ENCODE measurements around the gene CBFA2T3. TPM values are rescaled to one million over a fixed set of nuclear protein-coding genes. Genes with fewer than 3 reads are reported as not detected.

The CBFA2T3 gene
- total and polyA plus RNA-seq, 2 of the 8 experiments (the other 6 are each of a cell fraction or from before 2014, with no cell fraction given): 0.51 to 1.3 TPM

GRCh38 chr16:88973007-88973410 lies 4.0 kb downstream of the CBFA2T3 start:
- Histone ChIP-seq H2BK20ac (ENCODE audit: low read length) (no peak overlapping the region), H4K91ac (replicated peaks; ENCODE audit: insufficient read length, low read length) (no peak overlapping the region), H3K4me1 (replicated peaks in 1 of 4; ENCODE audit: control insufficient read depth in 3 of 4, insufficient read depth in 4 of 4, low read length in 3 of 4) (peaks cover 0 to 6% (median 3%) of the 10 kb centered on the region in 4 experiments; a peak in 2 of 7 replicates), H3K36me3 (ENCODE audit: control insufficient read depth in 2 of 4, insufficient read depth in 4 of 4, low read length in 3 of 4) (no peaks in the 10 kb centered on the region), H3K9ac (replicated peaks in 1 of 4; ENCODE audit: extremely low read depth in 1 of 4, low read depth in 3 of 4, low read length in 3 of 4) (no peak overlapping the region), H4K20me1 (replicated peaks in 1 of 2; ENCODE audit: control insufficient read depth in 1 of 2, insufficient read depth in 2 of 2, low read length in 2 of 2) (no peaks in the 10 kb centered on the region), H3K27me3 (replicated peaks in 1 of 4; ENCODE audit: control insufficient read depth in 3 of 4, extremely low read depth in 1 of 4, insufficient read depth in 3 of 4, low read length in 3 of 4) (no peaks in the 10 kb centered on the region), H3K23me2 (ENCODE audit: low read depth, low read length) (no peaks in the 10 kb centered on the region; the same call in 1 of the 2 replicates), H3K27ac (ENCODE audit: low read depth, low read length) (no peak overlapping the region), H3K14ac (ENCODE audit: insufficient read length) (no peak overlapping the region), H3K79me1 (ENCODE audit: low read depth, low read length) (no peaks in the 10 kb centered on the region), H2BK12ac (ENCODE audit: low read depth, low read length) (no peak overlapping the region), H3K79me2 (ENCODE audit: control insufficient read depth in 1 of 2, insufficient read depth in 2 of 2, low read length in 2 of 2) (no peaks in the 10 kb centered on the region), H2BK15ac (ENCODE audit: low read length) (no peak overlapping the region), H2BK120ac (replicated peaks; ENCODE audit: low read depth, low read length) (no peak overlapping the region), H3K23ac (ENCODE audit: insufficient read length) (no peak overlapping the region), H3K9me3 (ENCODE audit: insufficient read depth in 2 of 2, low read depth in 1 of 2, low read length in 1 of 2) (no peaks in the 10 kb centered on the region), H3K4me2 (ENCODE audit: insufficient read depth in 1 of 2, low read depth in 2 of 2, low read length in 2 of 2) (no peak overlapping the region), H3K18ac (ENCODE audit: extremely low read depth, low read length) (no peak overlapping the region), H2AFZ (ENCODE audit: low read length) (no peak overlapping the region), H3K56ac (replicated peaks; ENCODE audit: insufficient read length, low read depth, low read length) (no peak overlapping the region), H4K5ac (ENCODE audit: insufficient read length, low read depth, low read length) (no peak overlapping the region), H2AK5ac (ENCODE audit: low read depth, low read length) (no peak overlapping the region), H3K4me3 (ENCODE audit: extremely low read depth in 1 of 4, insufficient read depth in 2 of 4, low read depth in 3 of 4, low read length in 4 of 4) (no peak overlapping the region), H2BK5ac (ENCODE audit: low read depth, low read length) (no peak overlapping the region), H4K8ac (ENCODE audit: extremely low read depth, insufficient read depth, low read length) (peak overlapping the region; percentile 68), H3K4ac (replicated peaks; ENCODE audit: insufficient read length, low read depth, low read length) (no peak overlapping the region)
- DNase-seq (ENCODE audit: low read depth in 1 of 2, low spot score in 2 of 2) (no peak), FAIRE-seq (no peak)
- ChIA-PET CTCF (ENCODE audit: partially characterized antibody) (interaction anchor here (1.0 to 2.0 kb wide), 3 partner anchors 9 to 194 kb away, joined by 3 to 4 read pairs (median 3); no protein-coding TSS in a partner anchor), POLR2A (ENCODE audit: partially characterized antibody) (no interaction called here)
- TF ChIP-seq RAD21 (IDR thresholded peaks at IDR 0.05 in 1 of 2, conservative IDR thresholded peaks at IDR 0.05 in 1 of 2; ENCODE audit: low read depth in 2 of 2, low read length in 2 of 2): peak in 1 of 2 experiments; percentile 24; a peak in 1 of 4 replicates
- no peak for TF ChIP-seq MAFK (IDR thresholded peaks at IDR 0.05; ENCODE audit: low read depth, low read length)
- no peak for TF ChIP-seq USF2 (IDR thresholded peaks at IDR 0.05; ENCODE audit: low read length)
- WGBS, 2 experiments (ENCODE audit: extremely low coverage in 1 of 2, insufficient coverage in 1 of 2, insufficient read length in 1 of 2, insufficient replicate concordance in 2 of 2, low coverage in 1 of 2, low lambda C conversion rate in 2 of 2, missing lambda C conversion rate in 1 of 2): 88% methylated on average over 15 of the region's 15 CpGs; no CpG with 5 or more reads in 1 of the 2 experiments
